Ishikawa (cell line): ENCODE data around the gene NEIL3.

Source experiments
- CEBPB ChIP-seq: IDR thresholded peaks from 2 replicates; pipeline ENCODE4 v1.6.1; 2012
- CREB1 ChIP-seq: IDR thresholded peaks from 2 replicates; pipeline ENCODE4 v1.6.1; 2012; ENCODE audit warnings: low read depth
- EGR1 ChIP-seq: IDR thresholded peaks from 2 replicates; pipeline ENCODE4 v1.6.1; 2012
- EP300 ChIP-seq: IDR thresholded peaks from 2 replicates; pipeline ENCODE4 v1.6.1; 2012; ENCODE audit warnings: borderline replicate concordance
- FOXM1 ChIP-seq: IDR thresholded peaks from 2 replicates; pipeline ENCODE4 v1.6.1; 2012; ENCODE audit warnings: low read depth, borderline replicate concordance
- NFIC ChIP-seq: IDR thresholded peaks from 2 replicates; pipeline ENCODE4 v1.6.1; 2012
- RAD21 ChIP-seq: IDR thresholded peaks from 2 replicates; pipeline ENCODE4 v1.6.1; 2012; ENCODE audit warnings: low read depth
- TAF1 ChIP-seq: IDR thresholded peaks from 2 replicates; pipeline ENCODE4 v1.6.1; 2012; ENCODE audit warnings: low read depth, mild to moderate bottlenecking
- TCF12 ChIP-seq: IDR thresholded peaks from 2 replicates; pipeline ENCODE4 v1.6.1; 2012; ENCODE audit warnings: low read depth
- TEAD4 ChIP-seq: IDR thresholded peaks from 2 replicates; pipeline ENCODE4 v1.6.1; 2012
- YY1 ChIP-seq: IDR thresholded peaks from 2 replicates; pipeline ENCODE4 v1.6.1; 2012; ENCODE audit warnings: low read depth
- ZBTB7A ChIP-seq: IDR thresholded peaks from 2 replicates; pipeline ENCODE4 v1.6.1; 2012; ENCODE audit warnings: low read depth
- TF ChIP-seq, protein P1 (sequence below): IDR thresholded peaks from 2 replicates; pipeline ENCODE4 v1.6.1; 2012
- TF ChIP-seq, protein P2 (sequence below): IDR thresholded peaks from 2 replicates; pipeline ENCODE4 v1.6.1; 2012; ENCODE audit warnings: low read depth, mild to moderate bottlenecking
- TF ChIP-seq, protein P3 (sequence below): IDR thresholded peaks from 2 replicates; pipeline ENCODE4 v1.6.1; 2012

The NEIL3 gene

DNA sequence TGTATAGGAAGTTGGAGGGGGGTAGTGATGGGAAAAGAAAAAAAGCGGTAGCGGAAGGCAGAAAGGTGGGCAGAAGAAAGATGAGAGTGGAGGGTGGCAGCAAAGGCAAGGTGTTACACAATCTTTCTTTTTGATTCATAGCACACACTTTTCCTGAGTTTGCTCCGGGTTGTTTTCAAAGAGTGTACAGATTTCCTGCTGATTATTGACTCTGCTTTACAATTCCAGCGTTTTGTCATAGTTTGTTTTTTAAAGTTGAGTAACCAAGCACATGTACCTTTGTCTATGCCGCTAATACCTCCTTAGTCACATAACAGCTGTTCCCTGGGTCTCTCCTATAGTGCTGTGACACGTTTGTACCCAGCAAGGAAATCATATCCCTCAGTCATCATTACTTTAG, 82.3 kb downstream of the NEIL3 start:
- no peak for TF ChIP-seq EGR1
- no peak for TF ChIP-seq TCF12
- no peak for TF ChIP-seq ZBTB7A
- TF ChIP-seq CEBPB = no peak
- TF ChIP-seq YY1 = no peak
- TF ChIP-seq, protein P1, sequence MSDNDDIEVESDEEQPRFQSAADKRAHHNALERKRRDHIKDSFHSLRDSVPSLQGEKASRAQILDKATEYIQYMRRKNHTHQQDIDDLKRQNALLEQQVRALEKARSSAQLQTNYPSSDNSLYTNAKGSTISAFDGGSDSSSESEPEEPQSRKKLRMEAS = no peak
- TF ChIP-seq, protein P2, sequence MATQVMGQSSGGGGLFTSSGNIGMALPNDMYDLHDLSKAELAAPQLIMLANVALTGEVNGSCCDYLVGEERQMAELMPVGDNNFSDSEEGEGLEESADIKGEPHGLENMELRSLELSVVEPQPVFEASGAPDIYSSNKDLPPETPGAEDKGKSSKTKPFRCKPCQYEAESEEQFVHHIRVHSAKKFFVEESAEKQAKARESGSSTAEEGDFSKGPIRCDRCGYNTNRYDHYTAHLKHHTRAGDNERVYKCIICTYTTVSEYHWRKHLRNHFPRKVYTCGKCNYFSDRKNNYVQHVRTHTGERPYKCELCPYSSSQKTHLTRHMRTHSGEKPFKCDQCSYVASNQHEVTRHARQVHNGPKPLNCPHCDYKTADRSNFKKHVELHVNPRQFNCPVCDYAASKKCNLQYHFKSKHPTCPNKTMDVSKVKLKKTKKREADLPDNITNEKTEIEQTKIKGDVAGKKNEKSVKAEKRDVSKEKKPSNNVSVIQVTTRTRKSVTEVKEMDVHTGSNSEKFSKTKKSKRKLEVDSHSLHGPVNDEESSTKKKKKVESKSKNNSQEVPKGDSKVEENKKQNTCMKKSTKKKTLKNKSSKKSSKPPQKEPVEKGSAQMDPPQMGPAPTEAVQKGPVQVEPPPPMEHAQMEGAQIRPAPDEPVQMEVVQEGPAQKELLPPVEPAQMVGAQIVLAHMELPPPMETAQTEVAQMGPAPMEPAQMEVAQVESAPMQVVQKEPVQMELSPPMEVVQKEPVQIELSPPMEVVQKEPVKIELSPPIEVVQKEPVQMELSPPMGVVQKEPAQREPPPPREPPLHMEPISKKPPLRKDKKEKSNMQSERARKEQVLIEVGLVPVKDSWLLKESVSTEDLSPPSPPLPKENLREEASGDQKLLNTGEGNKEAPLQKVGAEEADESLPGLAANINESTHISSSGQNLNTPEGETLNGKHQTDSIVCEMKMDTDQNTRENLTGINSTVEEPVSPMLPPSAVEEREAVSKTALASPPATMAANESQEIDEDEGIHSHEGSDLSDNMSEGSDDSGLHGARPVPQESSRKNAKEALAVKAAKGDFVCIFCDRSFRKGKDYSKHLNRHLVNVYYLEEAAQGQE = no peak
- TF ChIP-seq FOXM1 = no peak
- TF ChIP-seq NFIC = no peak
- no peak for TF ChIP-seq TEAD4
- TF ChIP-seq TAF1 = no peak
- TF ChIP-seq CREB1 = no peak
- TF ChIP-seq RAD21 = no peak
- TF ChIP-seq, protein P3, sequence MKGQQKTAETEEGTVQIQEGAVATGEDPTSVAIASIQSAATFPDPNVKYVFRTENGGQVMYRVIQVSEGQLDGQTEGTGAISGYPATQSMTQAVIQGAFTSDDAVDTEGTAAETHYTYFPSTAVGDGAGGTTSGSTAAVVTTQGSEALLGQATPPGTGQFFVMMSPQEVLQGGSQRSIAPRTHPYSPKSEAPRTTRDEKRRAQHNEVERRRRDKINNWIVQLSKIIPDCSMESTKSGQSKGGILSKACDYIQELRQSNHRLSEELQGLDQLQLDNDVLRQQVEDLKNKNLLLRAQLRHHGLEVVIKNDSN = no peak

DNA sequence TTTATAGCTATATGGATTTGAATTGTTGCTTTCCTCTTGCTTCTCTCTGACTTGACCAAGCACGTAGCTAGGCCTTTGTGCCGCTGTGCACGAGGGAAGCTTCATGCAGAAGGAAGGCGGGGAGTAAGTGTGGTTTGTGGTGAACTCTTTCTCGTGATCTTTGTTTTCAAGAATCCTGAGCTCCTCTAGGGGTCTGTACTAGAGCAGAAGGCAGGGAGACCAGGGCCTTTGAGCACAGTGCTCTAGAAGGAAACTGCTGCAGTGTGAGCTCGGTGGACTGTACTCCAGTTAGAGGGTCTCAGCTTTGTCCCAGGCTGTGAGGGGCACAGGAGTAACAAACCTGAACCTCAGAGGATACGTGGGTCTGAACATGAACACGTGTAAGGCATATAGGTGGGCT, 83.6 kb downstream of the NEIL3 start:
- TF ChIP-seq CEBPB = no peak
- no peak for TF ChIP-seq TAF1
- TF ChIP-seq YY1 = no peak
- TF ChIP-seq, protein P3 = no peak
- no peak for TF ChIP-seq TCF12
- TF ChIP-seq, protein P2 = no peak
- TF ChIP-seq NFIC = no peak
- TF ChIP-seq, protein P1 = no peak
- no peak for TF ChIP-seq EGR1
- no peak for TF ChIP-seq RAD21
- no peak for TF ChIP-seq CREB1

DNA sequence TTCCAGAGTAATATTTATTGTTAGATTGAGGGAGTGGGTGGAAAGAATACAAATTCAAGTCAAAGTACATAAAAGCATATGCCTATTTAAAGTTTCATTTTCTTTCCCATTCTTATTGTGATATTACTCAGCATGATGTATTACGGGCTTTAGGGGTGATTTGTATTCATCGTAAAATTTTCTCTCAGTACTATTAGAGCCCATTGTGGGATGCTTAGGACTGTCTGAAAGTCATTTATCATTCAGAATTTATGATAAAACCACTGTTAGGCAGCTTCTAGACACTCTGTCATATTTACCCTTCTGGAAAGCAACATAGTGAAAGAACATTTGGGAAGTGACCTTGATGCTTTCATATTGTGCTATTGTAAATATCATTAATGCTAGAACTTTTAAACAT, 86.7 kb downstream of the NEIL3 start:
- TF ChIP-seq TCF12 (no peak), ZBTB7A (no peak)
- TF ChIP-seq, protein P1 = no peak

DNA sequence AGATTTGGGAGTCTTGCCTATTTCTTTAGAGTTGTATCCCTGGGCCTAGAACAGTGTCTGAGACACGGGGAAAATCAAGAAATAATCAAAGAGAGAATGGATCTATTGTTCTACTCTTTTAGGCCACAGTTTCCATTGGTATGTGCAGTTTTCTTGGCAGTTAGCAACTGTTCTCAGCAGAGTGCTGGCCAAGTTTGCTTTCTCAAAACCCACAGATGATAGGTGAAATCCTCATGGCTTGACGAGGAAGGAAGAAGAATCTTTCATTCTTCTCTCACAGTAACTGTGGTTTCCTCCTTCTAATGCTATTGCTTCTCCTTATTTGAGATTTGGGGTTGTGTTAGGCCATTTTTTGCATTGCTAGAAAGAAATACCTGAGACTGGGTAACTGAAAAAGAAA, 90.4 kb downstream of the NEIL3 start:
- TF ChIP-seq, protein P1 = no peak
- TF ChIP-seq, protein P3 = no peak
- TF ChIP-seq EP300 = no peak
- no peak for TF ChIP-seq RAD21
- no peak for TF ChIP-seq EGR1

DNA sequence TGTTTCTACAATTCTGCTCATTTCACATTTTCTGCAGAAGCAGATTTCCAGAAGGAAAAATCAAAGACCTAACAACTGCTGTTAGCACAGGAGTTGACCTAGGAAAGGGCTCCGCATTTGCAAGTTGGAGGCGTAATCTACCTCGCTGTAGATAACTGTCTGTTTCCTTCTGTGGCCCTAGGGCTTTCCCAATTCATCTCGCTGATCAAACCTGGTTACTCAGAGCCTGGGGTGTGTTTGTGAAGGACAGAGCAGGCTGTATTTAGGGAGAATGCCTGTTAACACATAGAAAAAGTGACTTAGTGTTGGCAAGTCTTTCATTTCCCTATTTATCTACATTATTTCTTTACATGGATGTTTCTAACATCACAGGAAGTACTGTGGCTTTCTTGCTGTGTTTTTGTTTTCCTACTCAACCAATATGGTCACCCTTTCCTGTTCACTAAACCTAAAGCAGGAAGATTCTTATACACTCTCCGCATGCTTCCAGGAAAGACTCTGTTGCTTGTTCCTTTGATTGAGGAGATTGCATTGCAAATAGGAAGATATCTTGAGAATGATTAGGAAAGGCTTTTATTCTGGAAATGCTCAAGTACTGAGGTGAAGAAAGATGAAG, 92.1 kb downstream of the NEIL3 start:
- TF ChIP-seq EP300 (no peak), TEAD4 (no peak), YY1 (no peak), EGR1 (no peak)
- TF ChIP-seq, protein P3 = no peak
- TF ChIP-seq, protein P1 = no peak
- TF ChIP-seq, protein P2 = no peak
